Naive thymus-derived CD4-positive, alpha-beta T cell (primary cell): ENCODE results near the gene KARS1. TPM values are rescaled to one million over a fixed set of nuclear protein-coding genes. Genes with fewer than 3 reads are reported as not detected.

Source experiments
- ATAC-seq: fragments of 150-1000 bp; cut with Tn5 transposase; 2 replicates; pipeline ENCODE4 v1.10.0; 2021; ENCODE audit warnings: mild to moderate bottlenecking, moderate library complexity
- CTCF ChIA-PET: fragments of 350-600 bp; sonication (Branson Sonifier 250); formaldehyde crosslinking; loops from one replicate; lab custom pipeline; 2021; ENCODE audit warnings: antibody characterized with exemption; lab: Charles Lee
- POLR2A ChIA-PET: fragments of 350-600 bp; sonication (Branson Sonifier 250); formaldehyde crosslinking; loops from one replicate; lab custom pipeline; 2021; ENCODE audit warnings: antibody characterized with exemption, inconsistent platforms; lab: Charles Lee
- DNase-seq, 9 donors: peaks; one replicate each; pipeline versions ENCODE4 v3.0.0 to v3.0.0-alpha.2; 2020 to 2022; ENCODE audit warnings: mixed read lengths in 1 of 9
- H3K27ac ChIP-seq: one replicate; pipeline ENCODE4 v1.7.0; 2013; ENCODE audit warnings: mild to moderate bottlenecking, low read depth, low read length, moderate library complexity
- H3K27me3 ChIP-seq, 2 donors: one replicate each; pipeline ENCODE4 v1.7.0; 2013; ENCODE audit warnings: low read length in 2 of 2, mild to moderate bottlenecking in 2 of 2, moderate library complexity in 2 of 2; ENCODE audit not compliant: control insufficient read depth in 2 of 2, insufficient read depth in 2 of 2
- H3K36me3 ChIP-seq, 3 experiments: 1 replicate in 2 of 3; 2 replicates in 1 of 3; pipeline ENCODE4 v1.7.0; 2013; ENCODE audit warnings: low read length in 3 of 3, mild to moderate bottlenecking in 3 of 3, moderate library complexity in 1 of 3; ENCODE audit not compliant: insufficient read depth in 3 of 3, control insufficient read depth in 2 of 3
- H3K4me1 ChIP-seq, 2 donors: one replicate each; pipeline ENCODE4 v1.7.0; 2013; ENCODE audit warnings: low read length in 2 of 2, mild to moderate bottlenecking in 2 of 2, moderate library complexity in 1 of 2; ENCODE audit not compliant: control insufficient read depth in 2 of 2, insufficient read depth in 2 of 2
- H3K4me3 ChIP-seq: 2 replicates; pipeline ENCODE4 v1.7.0; 2013; ENCODE audit warnings: mild to moderate bottlenecking, low read length
- H3K9me3 ChIP-seq, 3 experiments: 1 replicate in 2 of 3; 2 replicates in 1 of 3; pipeline ENCODE4 v1.7.0; 2013; ENCODE audit warnings: low read length in 3 of 3; ENCODE audit not compliant: control insufficient read depth in 2 of 3
- H3K27ac Mint-ChIP-seq, 9 donors: one replicate each; pipeline ENCODE4 v1.8.0; 2020 to 2022; ENCODE audit warnings: mixed read lengths in 9 of 9, mild to moderate bottlenecking in 8 of 9, moderate library complexity in 5 of 9, inconsistent platforms in 2 of 9
- H3K27me3 Mint-ChIP-seq, 5 donors: one replicate each; pipeline ENCODE4 v1.8.0; 2021 to 2022; ENCODE audit warnings: mixed read lengths in 5 of 5, mild to moderate bottlenecking in 1 of 5
- H3K36me3 Mint-ChIP-seq, 5 donors: one replicate each; pipeline ENCODE4 v1.8.0; 2020 to 2022; ENCODE audit warnings: mixed read lengths in 5 of 5, mild to moderate bottlenecking in 3 of 5, inconsistent platforms in 1 of 5
- H3K4me1 Mint-ChIP-seq, 7 donors: one replicate each; pipeline ENCODE4 v1.8.0; 2020 to 2022; ENCODE audit warnings: mixed read lengths in 7 of 7, mild to moderate bottlenecking in 3 of 7, inconsistent platforms in 1 of 7
- H3K4me3 Mint-ChIP-seq, 10 donors: one replicate each; pipeline ENCODE4 v1.8.0; 2020 to 2022; ENCODE audit warnings: mild to moderate bottlenecking in 10 of 10, mixed read lengths in 10 of 10, moderate library complexity in 6 of 10, inconsistent platforms in 2 of 10
- H3K9me3 Mint-ChIP-seq, 11 donors: one replicate each; pipeline ENCODE4 v1.8.0; 2020 to 2022; ENCODE audit warnings: mixed read lengths in 11 of 11, mild to moderate bottlenecking in 4 of 11, inconsistent platforms in 1 of 11, moderate library complexity in 1 of 11
- intact Hi-C, 2 donors: fragments of 100-400 bp; cut with micrococcal nuclease; formaldehyde crosslinking; loops; one replicate each; pipeline ENCODE4 v1.15.1; 2023
- polyA plus RNA-seq, 2 donors: library from polyadenylated mRNA; unstranded; fragments of 300-500 nt; fragmentation: Illumina TruSeq; gene quantifications; one replicate each; pipeline ENCODE4 v1.2.3, GENCODE V29; 2021
- total RNA-seq, 6 experiments: library from RNA in 5 of 6; stranded (reverse) in 5 of 6; gene quantifications; 1 replicate in 5 of 6; 2 replicates in 1 of 6; pipeline ENCODE4 v1.2.3 and lab custom pipeline; 2021 to 2026

Gene KARS1
- total and polyA plus RNA-seq, 7 experiments from 2014 or later: 118 to 216 (median 141) TPM

DNA sequence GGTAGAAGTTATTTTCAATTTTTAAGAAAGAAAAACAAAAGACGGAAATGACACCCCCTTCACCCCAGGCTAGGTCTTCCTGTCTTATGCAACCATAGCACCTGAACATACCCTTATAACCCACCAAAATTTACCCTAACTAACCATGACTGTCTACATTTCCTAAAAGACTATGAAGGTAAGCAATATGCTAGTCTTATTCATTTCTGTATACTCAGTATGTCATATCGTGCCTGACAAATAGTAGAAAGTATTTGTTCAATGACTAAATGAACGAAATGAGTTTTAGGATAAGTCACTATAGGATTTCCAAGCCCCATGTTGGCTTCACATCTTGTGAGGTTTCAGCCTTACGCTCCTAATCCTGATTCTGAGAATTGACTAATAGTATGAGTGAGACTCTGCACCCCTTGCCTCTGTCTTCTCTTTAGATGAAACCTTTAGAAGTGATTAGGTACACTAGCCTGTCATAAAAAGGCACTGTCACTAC is 30.9 kb downstream of the KARS1 start:
- H3K4me1 ChIP-seq: peaks cover 8 to 66% of the 10 kb centered on the region in 2 donors
- Mint-ChIP-seq H3K27me3 (no peaks in the 10 kb centered on the region), H3K4me3 (peak overlapping the region in 2 of 10 donors; percentile 17 to 58), H3K27ac (peak overlapping the region in 5 of 9 donors; percentile 19 to 81 (median 61)), H3K36me3 (peaks cover 16 to 55% (median 36%) of the 10 kb centered on the region in 5 donors), H3K4me1 (peaks cover 12 to 26% (median 20%) of the 10 kb centered on the region in 7 donors), H3K9me3 (no peaks in the 10 kb centered on the region)
- H3K27me3 ChIP-seq: no peaks in the 10 kb centered on the region
- no peaks in the 10 kb centered on the region for H3K9me3 ChIP-seq
- H3K36me3 ChIP-seq: peaks cover 0 to 65% (median 8%) of the 10 kb centered on the region in 3 experiments
- ChIA-PET POLR2A (no interaction called here), CTCF (interaction anchor here (0.7 kb wide), 1 partner anchor 30 kb away, joined by 4 read pairs; no protein-coding TSS in a partner anchor)
- intact Hi-C loops: no loop called here
- peak overlapping the region; percentile 1 for H3K4me3 ChIP-seq
- DNase-seq (no peak), ATAC-seq (no peak)
- no peak overlapping the region for H3K27ac ChIP-seq

DNA sequence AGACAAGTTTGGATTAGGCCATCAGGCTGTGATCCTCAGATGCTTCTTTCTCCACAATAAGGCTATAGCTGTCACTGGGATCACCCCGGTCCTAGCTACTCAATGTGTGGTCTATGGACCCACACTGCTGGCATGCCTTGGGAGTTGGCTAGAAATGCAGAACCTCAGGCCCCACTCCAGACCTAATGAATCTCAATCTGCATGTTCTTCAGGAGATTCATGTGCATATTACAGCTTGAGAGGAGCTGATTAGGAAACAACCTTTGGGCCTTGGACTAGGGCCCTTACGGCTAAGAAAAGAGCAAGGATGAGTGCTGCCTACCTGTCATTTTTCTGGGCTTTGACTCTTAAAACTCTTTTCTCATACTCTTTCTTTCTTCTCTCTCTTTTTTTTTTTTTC is 31.8 kb downstream of the KARS1 start:
- peak overlapping the region in 1 of 9 donors; percentile 61 for H3K27ac Mint-ChIP-seq
- no peaks in the 10 kb centered on the region for H3K9me3 Mint-ChIP-seq
- no peaks in the 10 kb centered on the region for H3K9me3 ChIP-seq
- ChIA-PET POLR2A (no interaction called here), CTCF (interaction anchor here (0.7 kb wide), 2 partner anchors 29 to 59 kb away, joined by 3 to 4 read pairs; partner anchors contain the start of gene TMEM231)
- H3K4me3 Mint-ChIP-seq: no peak overlapping the region
- no peak overlapping the region for H3K4me3 ChIP-seq
- peaks cover 0 to 56% of the 10 kb centered on the region in 2 donors for H3K4me1 ChIP-seq
- H3K4me1 Mint-ChIP-seq: peaks cover 3 to 17% (median 11%) of the 10 kb centered on the region in 7 donors
- H3K36me3 Mint-ChIP-seq: peaks cover 16 to 55% (median 36%) of the 10 kb centered on the region in 5 donors
- peaks cover 0 to 72% (median 8%) of the 10 kb centered on the region in 3 experiments for H3K36me3 ChIP-seq
- intact Hi-C loops: no loop called here
- H3K27me3 ChIP-seq: no peaks in the 10 kb centered on the region
- H3K27me3 Mint-ChIP-seq: no peaks in the 10 kb centered on the region
- H3K27ac ChIP-seq: no peak overlapping the region
- DNase-seq: no peak
- no peak for ATAC-seq

DNA sequence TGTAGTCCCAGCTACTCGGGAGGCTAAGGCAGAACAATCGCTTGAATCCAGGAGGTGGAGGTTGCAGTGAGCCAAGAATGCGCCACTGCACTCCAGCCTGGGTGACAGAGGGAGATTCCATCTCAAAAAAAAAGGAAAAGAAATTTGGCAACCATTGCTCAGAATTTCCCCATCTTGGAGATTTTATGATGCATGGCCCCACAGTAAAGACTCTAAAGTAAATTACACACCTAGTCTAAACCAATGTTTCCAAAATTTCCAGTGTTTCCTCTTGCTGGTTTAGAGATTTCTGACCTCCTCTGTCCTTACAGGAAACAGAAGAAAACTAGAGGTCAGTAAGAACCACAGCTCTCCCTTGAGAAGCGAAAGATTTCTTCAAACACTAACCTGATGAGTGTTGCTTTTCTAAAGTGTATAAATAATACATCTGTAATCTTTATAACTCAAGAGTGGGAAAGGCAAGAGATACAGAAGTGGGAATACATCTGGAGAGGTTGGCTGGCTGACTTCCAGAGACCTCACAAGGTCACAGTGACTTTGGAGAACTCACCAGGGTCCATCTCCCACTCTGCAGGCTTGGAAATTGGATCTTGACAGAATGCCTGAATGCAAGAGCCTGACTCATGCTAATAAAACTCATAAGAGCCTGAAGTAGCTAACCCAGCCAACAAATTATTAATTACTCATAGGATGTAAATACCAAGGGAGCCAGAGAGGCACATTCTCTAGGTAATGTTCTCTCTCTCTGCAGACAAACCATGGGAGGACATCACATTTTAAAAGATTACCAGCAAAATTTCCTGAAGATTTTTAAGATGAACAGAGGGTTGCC is 33.2 kb downstream of the KARS1 start:
- H3K4me1 Mint-ChIP-seq: peaks cover 0 to 11% (median 4%) of the 10 kb centered on the region in 7 donors
- no peak for DNase-seq
- no peak overlapping the region for H3K27ac ChIP-seq
- H3K27me3 Mint-ChIP-seq: no peaks in the 10 kb centered on the region
- no peak overlapping the region for H3K4me3 Mint-ChIP-seq
- no peaks in the 10 kb centered on the region for H3K27me3 ChIP-seq
- H3K27ac Mint-ChIP-seq: no peak overlapping the region
- ATAC-seq: no peak
- CTCF ChIA-PET: no interaction called here
- H3K9me3 Mint-ChIP-seq: no peaks in the 10 kb centered on the region
- H3K4me1 ChIP-seq: peaks cover 0 to 50% of the 10 kb centered on the region in 2 donors
- H3K4me3 ChIP-seq: no peak overlapping the region
- intact Hi-C loops: no loop called here
- H3K36me3 Mint-ChIP-seq: peaks cover 16 to 49% (median 35%) of the 10 kb centered on the region in 5 donors
- no peaks in the 10 kb centered on the region for H3K9me3 ChIP-seq
- POLR2A ChIA-PET: interaction anchor here (0.7 kb wide), 1 partner anchor 24 kb away, joined by 9 read pairs; no protein-coding TSS in a partner anchor
- H3K36me3 ChIP-seq: peaks cover 0 to 72% (median 8%) of the 10 kb centered on the region in 3 experiments

DNA sequence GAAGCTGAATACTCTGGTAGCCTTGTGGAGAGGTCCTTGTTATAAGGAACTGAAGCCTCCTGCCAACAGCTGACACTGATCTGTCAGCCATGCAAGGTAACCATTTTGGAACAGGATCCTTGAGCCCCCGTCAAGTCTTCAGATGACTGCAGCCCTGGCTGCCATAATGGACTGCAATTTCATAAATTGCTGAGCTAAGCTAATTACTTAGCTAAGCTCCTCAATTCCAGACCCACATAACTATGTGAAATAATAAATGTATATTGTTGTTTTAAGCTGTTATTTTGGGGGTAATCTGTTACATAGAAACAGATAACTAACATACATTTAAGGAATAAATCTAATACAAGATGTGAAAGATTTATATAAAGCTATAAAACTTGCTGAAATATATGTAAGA is 41.0 kb downstream of the KARS1 start:
- H3K4me1 Mint-ChIP-seq: peaks cover 0 to 4% (median 0%) of the 10 kb centered on the region in 7 donors
- no peak overlapping the region for H3K4me3 ChIP-seq
- peaks cover 17 to 54% (median 35%) of the 10 kb centered on the region in 5 donors for H3K36me3 Mint-ChIP-seq
- H3K27ac Mint-ChIP-seq: no peak overlapping the region
- no peaks in the 10 kb centered on the region for H3K27me3 Mint-ChIP-seq
- no peaks in the 10 kb centered on the region for H3K27me3 ChIP-seq
- ChIA-PET POLR2A (interaction anchor here (1.2 kb wide), 1 partner anchor 17 kb away, joined by 4 read pairs; the partner anchor contains the start of gene ADAT1), CTCF (interaction anchor here (0.8 kb wide), 1 partner anchor 16 kb away, joined by 3 read pairs; no protein-coding TSS in a partner anchor)
- H3K4me1 ChIP-seq: peaks cover 0 to 8% of the 10 kb centered on the region in 2 donors
- peaks cover 0 to 10% (median 0%) of the 10 kb centered on the region in 3 experiments for H3K9me3 ChIP-seq
- peaks cover 22 to 66% (median 24%) of the 10 kb centered on the region in 3 experiments for H3K36me3 ChIP-seq
- no peak overlapping the region for H3K27ac ChIP-seq
- peaks cover 0 to 11% (median 3%) of the 10 kb centered on the region in 11 donors for H3K9me3 Mint-ChIP-seq
- H3K4me3 Mint-ChIP-seq: no peak overlapping the region
- intact Hi-C loops: no loop called here
- ATAC-seq: no peak
- DNase-seq: no peak

DNA sequence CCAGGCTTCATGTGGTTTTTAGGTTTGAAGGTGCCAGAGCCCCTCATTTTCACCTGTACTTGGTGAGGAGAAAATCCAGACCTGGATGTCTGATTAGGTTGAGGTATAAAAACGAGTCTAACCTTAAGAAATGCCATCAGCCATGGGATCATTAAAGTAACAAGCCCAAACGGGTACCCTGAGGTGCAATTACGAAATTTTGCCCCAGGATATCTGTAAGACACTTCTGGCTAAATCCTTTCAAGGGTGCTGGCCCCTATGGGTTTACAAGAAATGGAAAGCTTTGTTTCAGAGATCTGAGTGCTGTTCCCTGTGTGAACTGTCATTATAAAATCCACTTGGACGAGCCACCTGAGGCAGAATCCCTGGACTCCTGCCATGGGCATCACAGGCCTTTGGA is 44.2 kb downstream of the KARS1 start:
- Histone ChIP-seq H3K36me3 (peaks cover 24 to 65% (median 27%) of the 10 kb centered on the region in 3 experiments), H3K27me3 (no peaks in the 10 kb centered on the region), H3K27ac (no peak overlapping the region), H3K9me3 (peaks cover 0 to 10% (median 0%) of the 10 kb centered on the region in 3 experiments), H3K4me1 (no peaks in the 10 kb centered on the region), H3K4me3 (no peak overlapping the region)
- peaks cover 23 to 74% (median 50%) of the 10 kb centered on the region in 5 donors for H3K36me3 Mint-ChIP-seq
- peaks cover 0 to 11% (median 3%) of the 10 kb centered on the region in 11 donors for H3K9me3 Mint-ChIP-seq
- ATAC-seq (no peak), DNase-seq (no peak)
- intact Hi-C loops: loop anchor here in 1 of 2 donors (5.0 kb wide), 1 partner anchor 159 kb away; no protein-coding TSS in a partner anchor
- H3K4me1 Mint-ChIP-seq: peaks cover 0 to 4% (median 0%) of the 10 kb centered on the region in 7 donors
- CTCF ChIA-PET: no interaction called here
- no peak overlapping the region for H3K27ac Mint-ChIP-seq
- POLR2A ChIA-PET: interaction anchor here (0.7 kb wide), 1 partner anchor 51 kb away, joined by 3 read pairs; no protein-coding TSS in a partner anchor
- no peak overlapping the region for H3K4me3 Mint-ChIP-seq
- H3K27me3 Mint-ChIP-seq: no peaks in the 10 kb centered on the region

DNA sequence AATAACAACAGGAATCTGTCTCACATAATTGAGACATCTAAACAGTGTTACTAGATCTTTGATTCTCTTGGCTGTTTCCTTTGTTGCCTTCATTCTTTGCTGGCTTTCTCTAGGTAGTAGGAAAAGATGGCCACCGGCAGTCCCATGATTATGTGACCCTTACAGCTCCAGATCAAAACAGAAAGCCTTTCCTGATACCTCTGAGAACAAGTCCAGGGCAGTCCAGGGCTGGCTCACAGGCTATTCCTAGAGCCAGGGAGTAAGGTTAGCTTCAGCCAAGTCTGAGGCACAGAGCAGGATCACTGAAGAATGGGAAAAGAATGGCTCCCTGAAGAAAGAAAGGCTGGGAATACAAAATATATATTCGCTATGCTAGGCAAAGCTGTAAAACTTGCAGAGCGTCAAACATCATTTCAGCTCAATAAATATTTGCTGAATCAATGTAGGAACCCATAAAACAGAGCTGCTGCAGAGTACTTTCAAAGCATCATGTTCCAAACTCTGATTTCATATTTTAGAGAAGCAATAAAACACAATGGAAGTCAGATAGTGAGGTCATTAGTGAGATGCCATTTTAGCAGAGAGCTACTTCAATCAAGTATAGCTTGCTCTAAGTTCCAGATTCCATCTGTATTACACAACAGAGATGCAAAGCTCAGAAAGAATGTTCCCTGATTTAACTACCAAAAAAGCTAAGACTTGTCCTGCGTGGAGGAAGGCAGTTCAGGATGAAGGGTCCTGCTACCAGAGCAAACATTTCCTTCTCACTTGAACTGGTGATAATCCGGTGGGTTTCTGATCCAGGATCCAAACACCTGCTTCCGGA is 47.8 kb downstream of the KARS1 start:
- DNase-seq (no peak), ATAC-seq (no peak)
- Histone ChIP-seq H3K36me3 (peaks cover 17 to 58% (median 23%) of the 10 kb centered on the region in 3 experiments), H3K4me3 (no peak overlapping the region), H3K9me3 (peaks cover 0 to 10% (median 0%) of the 10 kb centered on the region in 3 experiments), H3K4me1 (no peaks in the 10 kb centered on the region), H3K27me3 (no peaks in the 10 kb centered on the region), H3K27ac (no peak overlapping the region)
- no peak overlapping the region for H3K27ac Mint-ChIP-seq
- intact Hi-C loops: loop anchor here in 1 of 2 donors (5.0 kb wide), 1 partner anchor 163 kb away; no protein-coding TSS in a partner anchor
- ChIA-PET POLR2A (no interaction called here), CTCF (interaction anchor here (0.6 to 1.4 kb wide), 2 partner anchors 13 to 196 kb away, joined by 3 to 4 read pairs; no protein-coding TSS in a partner anchor)
- peaks cover 0 to 4% (median 2%) of the 10 kb centered on the region in 7 donors for H3K4me1 Mint-ChIP-seq
- H3K36me3 Mint-ChIP-seq: peaks cover 32 to 67% (median 56%) of the 10 kb centered on the region in 5 donors
- H3K4me3 Mint-ChIP-seq: no peak overlapping the region
- peaks cover 0 to 11% (median 5%) of the 10 kb centered on the region in 11 donors for H3K9me3 Mint-ChIP-seq
- no peaks in the 10 kb centered on the region for H3K27me3 Mint-ChIP-seq
